ENCODE data around the gene ZSCAN21.
"Not testable (repeated sequence)": the region's sequence is repeated elsewhere in the genome, so short reads cannot be mapped to it uniquely, and the experiment has no call there.

Gene ZSCAN21

GRCh38 chr7:100049441-100050291 lies at the start of gene ZSCAN21:
Gene ZSCAN21, plus strand, starts transcription at chr7:100049774. Its CDS starts 7,233 bp downstream, at chr7:100057007.
- peak; percentile 70 to 73 for DNase-seq

DNA sequence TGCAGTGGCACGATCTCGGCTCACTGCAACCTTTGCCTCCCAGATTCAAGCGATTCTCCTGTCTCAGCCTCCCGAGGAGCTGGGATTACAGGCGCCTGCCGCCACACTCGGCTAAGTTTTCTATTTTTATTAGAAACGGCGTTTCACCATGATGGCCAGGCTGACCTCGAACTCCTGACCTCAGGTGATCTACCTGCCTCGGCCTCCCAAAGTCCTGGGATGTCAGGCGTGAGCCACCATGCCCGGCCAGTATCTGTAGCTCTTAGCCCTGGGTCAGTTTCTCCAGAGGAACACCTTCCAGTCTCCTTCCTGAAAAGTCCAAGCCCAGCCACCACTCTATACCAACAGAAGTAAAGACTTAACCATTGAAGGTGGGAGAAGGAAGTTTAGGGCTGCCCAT lies 49.3 kb upstream of the ZSCAN21 start:
- no peak for DNase-seq

GRCh38 chr7:100003711-100004661 lies 45.6 kb upstream of the ZSCAN21 start:
- no peak for DNase-seq

DNA sequence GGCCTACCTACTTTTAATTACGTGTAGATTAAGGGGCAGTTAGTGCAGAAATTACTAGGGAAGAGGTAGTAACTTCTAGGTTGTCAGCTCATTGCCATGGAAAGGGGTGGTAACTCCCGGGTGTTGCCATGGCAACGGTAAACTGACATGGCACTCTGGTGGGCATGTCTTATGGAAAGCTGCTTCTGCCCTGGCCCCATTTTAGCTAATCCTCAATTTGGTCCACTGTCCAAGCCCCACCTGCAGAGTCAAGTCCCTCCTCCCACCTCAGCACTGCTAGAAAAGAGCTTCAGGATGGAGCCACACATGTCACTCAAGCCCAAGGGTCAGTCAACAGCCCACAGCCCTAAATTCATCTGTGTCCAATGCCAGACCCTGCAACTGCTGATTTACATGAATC lies 41.7 kb upstream of the ZSCAN21 start:
- no peak for DNase-seq

GRCh38 chr7:100008525-100008924 lies 41.0 kb upstream of the ZSCAN21 start:
- DNase-seq: no peak

DNA sequence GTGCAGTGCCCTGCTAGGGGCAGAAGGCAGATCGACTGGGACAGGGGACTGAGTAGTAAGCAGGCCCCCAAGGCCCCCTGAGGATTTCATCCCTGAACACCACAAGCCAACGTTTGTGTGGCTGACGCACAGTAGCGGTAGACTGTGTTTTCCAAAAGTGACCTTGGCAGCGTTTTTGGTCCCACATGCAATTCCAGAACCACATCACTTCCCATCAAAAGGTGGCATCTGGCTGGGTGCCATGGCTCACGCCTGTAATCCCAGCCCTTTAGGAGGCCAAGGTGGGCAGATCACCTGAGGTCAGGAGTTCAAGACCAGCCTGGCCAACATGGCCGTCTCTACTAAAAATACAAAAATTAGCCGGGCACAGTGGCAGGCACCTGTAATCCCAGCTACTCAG lies 39.6 kb upstream of the ZSCAN21 start:
- DNase-seq: not testable (repeated sequence)

- no peak for DNase-seq
Measured at GRCh38 chr7:100010901-100011300, 38.7 kb upstream of the ZSCAN21 start.

GRCh38 chr7:100011516-100011915 lies 38.1 kb upstream of the ZSCAN21 start:
- DNase-seq: no peak

DNA sequence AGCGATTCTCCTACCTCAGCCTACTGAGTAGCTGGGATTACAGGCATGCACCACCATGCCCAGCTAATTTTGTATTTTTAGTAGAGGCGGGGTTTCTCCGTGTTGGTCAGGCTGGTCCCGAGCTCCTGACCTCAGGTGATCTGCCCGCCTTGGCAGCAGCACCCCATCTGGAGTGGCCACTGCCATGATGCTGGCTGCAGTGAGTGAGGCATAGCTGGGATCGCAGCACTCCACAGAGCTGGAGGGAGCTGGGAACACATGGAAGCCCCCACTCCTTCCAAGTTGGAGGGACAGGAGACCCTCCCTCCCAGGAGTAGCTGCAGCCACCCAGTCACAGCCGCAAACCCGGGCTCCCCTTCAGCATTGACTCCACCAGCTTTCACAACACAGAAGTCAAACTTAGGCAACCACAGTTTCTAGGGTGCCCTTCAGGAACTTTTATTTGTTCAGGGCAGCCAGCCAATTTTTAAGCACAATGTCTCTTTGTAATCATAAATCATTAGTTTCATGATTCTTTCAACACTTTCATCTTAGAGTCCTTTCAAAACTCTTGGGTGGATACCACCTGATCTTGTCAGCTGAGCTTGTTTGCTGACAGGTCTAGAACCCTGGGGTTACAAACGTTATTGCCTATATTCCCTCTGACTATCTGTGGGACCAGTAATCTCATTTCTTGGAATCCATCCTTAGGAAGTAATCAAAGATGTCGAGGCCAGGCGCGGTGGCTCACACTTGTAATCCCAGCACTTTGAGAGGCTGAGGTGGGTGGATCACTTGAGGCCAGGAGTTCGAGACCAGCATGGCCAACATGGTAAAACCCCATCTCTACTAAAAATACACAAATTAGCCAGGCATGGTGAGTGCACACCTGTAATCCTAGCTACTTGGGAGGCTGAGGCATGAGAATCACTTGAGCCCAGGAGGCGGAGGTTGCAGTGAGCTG lies 36.9 kb upstream of the ZSCAN21 start:
- not testable (repeated sequence) for DNase-seq

DNA sequence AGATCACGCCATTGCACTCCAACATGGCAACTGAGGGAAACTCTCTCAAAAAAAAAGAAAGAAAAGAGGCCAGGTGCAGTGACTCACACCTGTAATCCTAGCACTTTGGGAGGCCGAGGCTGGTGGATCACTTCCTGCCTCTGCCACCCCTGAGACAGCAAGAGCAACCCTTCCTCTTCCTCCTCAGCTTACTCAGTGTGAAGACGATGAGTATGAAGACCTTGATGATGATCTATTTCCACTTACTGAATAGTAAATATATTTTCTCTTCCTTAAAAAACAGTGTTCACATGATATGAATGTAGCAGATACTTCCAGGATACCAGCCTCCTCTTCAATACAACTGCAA lies 36.3 kb upstream of the ZSCAN21 start:
- DNase-seq: no peak

DNA sequence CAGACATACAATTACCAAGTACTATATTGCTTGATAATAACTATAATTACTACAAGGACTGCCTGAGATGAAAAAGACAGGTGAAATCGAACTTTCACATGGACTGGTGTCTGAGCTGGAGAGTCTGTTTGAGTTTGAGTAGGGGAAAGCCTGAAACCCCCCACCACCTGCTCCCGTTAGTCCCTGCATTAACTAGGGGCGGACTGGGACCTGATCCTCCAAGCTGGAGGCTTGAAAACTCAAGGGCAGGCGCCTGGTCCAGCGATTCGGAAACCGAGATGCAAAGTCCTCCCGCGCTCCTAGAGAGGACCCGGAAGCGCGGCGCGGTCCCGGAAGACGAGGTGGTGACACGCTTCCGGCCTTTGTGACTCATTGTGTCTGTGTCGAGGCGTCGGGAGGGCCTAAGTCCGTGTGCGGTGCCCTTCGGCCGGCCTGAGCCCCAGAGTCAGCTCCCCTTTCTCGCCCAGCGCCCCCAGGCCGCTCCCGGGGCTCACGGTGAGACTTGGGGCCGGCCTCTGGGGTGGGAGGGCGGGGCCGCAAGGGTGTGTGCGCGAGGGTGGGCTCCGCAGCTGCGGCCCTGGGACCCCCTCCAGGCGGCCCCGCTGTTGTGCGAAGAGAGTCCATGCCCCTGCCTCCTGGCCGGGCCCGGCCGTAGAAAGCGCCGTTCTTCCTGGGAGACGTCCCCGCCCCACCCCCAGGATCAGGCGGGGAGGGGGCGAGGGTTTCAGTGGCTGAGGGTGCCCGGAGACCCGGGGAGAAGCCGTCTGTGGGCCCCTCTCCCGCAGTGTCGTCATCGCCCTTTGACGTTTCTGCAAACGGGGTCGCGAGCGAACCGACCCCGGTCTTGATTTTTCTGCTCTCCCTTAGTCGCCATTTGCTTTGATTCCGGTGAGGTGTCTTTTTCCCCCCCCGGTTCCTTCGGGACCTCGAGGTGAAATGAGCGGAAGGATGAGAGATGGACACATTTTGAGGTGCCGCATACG lies 34.1 kb upstream of the ZSCAN21 start, which contains the start of gene ZKSCAN1:
TSS of gene ZKSCAN1 (plus strand) at position 365 of the 983 bp plus-strand sequence. CDS start 7,911 bp downstream, outside the sequence.
- peak; percentile 75 to 88 for DNase-seq

GRCh38 chr7:100016215-100016901 lies 33.2 kb upstream of the ZSCAN21 start:
- no peak for DNase-seq

GRCh38 chr7:100017300-100017699 lies 32.3 kb upstream of the ZSCAN21 start:
- DNase-seq: no peak

GRCh38 chr7:100017875-100018274 lies 31.7 kb upstream of the ZSCAN21 start:
- DNase-seq: no peak

GRCh38 chr7:100019908-100020307 lies 29.7 kb upstream of the ZSCAN21 start:
- peak in 1 of 2 experiments; percentile 33 for DNase-seq

- no peak for DNase-seq
Measured at GRCh38 chr7:100021297-100021696, 28.3 kb upstream of the ZSCAN21 start.

DNA sequence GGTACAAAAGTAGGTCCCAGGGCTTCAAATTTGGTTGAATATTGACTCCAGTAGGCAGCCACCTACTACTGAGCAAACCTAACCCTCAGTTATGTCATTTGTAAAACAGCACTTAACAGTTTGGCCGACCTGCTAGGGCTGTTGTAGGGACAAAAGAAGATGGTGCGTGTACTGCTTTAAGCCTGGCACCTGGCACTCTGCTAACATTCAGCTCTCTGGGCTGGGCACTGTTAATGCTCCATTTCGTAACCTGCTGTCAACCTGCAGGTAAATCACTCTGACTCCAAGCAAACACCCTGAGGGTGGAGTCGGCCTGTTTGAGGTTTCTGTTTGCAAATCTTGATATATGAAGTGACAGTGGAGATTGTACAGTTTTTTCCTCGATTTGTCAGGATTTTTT lies 27.0 kb upstream of the ZSCAN21 start:
- no peak for DNase-seq

GRCh38 chr7:100023526-100023925 lies 26.0 kb upstream of the ZSCAN21 start:
- DNase-seq: no peak

GRCh38 chr7:100024020-100024619 lies 25.5 kb upstream of the ZSCAN21 start:
- DNase-seq: no peak

- no peak for DNase-seq
Measured at GRCh38 chr7:100027197-100027596, 22.4 kb upstream of the ZSCAN21 start.
